Amniotic epithelial cell (primary cell): ENCODE data around the gene IGHMBP2.
A peak's percentile ranks its signal among the peaks of the same experiment; 100 is the strongest.

Source experiments
- DNase-seq: peaks from one replicate; pipeline ENCODE4 v3.0.0-alpha.2; 2010; ENCODE audit warnings: low read depth

The IGHMBP2 gene

GRCh38 chr11:68940651-68941323 lies 37.1 kb downstream of the IGHMBP2 start:
- DNase-seq: no peak

- DNase-seq: no peak
These were observed 37.8 kb downstream of the IGHMBP2 start for GRCh38 chr11:68941324-68942094.

- DNase-seq: peak; percentile 62
These were observed 38.5 kb downstream of the IGHMBP2 start for GRCh38 chr11:68942095-68942620.

- DNase-seq: peak; percentile 21
These were observed 39.1 kb downstream of the IGHMBP2 start for GRCh38 chr11:68942751-68943271.

GRCh38 chr11:68946416-68947090 lies 42.9 kb downstream of the IGHMBP2 start:
- peak; percentile 96 for DNase-seq

- no peak for DNase-seq
These were observed 43.5 kb downstream of the IGHMBP2 start for GRCh38 chr11:68947151-68947550.

- DNase-seq: peak; percentile 90
These were observed 44.8 kb downstream of the IGHMBP2 start for GRCh38 chr11:68948496-68948895.

GRCh38 chr11:68948935-68949334 lies 45.2 kb downstream of the IGHMBP2 start:
- DNase-seq: peak; percentile 31

GRCh38 chr11:68950270-68950669 lies 46.6 kb downstream of the IGHMBP2 start:
- peak; percentile 25 for DNase-seq

GRCh38 chr11:68950762-68951161 lies 47.1 kb downstream of the IGHMBP2 start:
- DNase-seq: no peak

GRCh38 chr11:68954836-68955606 lies 51.3 kb downstream of the IGHMBP2 start:
- no peak for DNase-seq

- no peak for DNase-seq
These were observed 51.9 kb downstream of the IGHMBP2 start for GRCh38 chr11:68955607-68955958.

GRCh38 chr11:68956142-68956541 lies 52.5 kb downstream of the IGHMBP2 start:
- DNase-seq: no peak

- no peak for DNase-seq
These were observed 53.0 kb downstream of the IGHMBP2 start for GRCh38 chr11:68956547-68957254.

- DNase-seq: no peak
These were observed 54.5 kb downstream of the IGHMBP2 start for GRCh38 chr11:68958211-68958610.

- DNase-seq: no peak
These were observed 56.0 kb downstream of the IGHMBP2 start for GRCh38 chr11:68959465-68960293.

- no peak for DNase-seq
These were observed 56.8 kb downstream of the IGHMBP2 start for GRCh38 chr11:68960294-68961071.

- no peak for DNase-seq
These were observed 57.6 kb downstream of the IGHMBP2 start for GRCh38 chr11:68961245-68961644.

- DNase-seq: no peak
These were observed 59.0 kb downstream of the IGHMBP2 start for GRCh38 chr11:68962527-68963250.
